CD4-positive, alpha-beta T cell treated with Interleukin-15 for 1 hour (primary cell): Measurements from ENCODE around the gene CPNE2.

ENCODE experiments used
- DNase-seq: peaks from one replicate; pipeline ENCODE4 v3.0.0-alpha.2; 2020

CPNE2 gene

DNA sequence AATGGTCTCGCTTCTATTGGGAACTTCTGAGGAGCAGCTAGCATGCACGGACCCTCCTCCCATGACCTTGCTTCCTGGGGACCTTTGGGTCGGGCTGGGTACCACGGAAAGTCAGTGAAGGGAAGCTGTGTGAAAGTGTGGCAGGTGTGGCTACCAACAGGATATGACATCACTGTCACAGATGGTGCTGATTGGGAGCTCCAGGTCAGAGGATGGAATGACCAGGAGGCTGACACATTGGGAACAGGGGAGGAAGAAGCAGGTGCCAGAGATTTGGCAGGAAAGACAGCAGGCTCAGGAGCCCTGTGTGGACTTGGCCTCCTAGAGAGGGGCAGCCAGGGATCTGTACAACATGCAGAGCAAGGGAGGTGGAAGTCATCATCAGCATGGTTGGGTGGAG lies 34.0 kb downstream of the CPNE2 start:
- DNase-seq, result no peak

DNA sequence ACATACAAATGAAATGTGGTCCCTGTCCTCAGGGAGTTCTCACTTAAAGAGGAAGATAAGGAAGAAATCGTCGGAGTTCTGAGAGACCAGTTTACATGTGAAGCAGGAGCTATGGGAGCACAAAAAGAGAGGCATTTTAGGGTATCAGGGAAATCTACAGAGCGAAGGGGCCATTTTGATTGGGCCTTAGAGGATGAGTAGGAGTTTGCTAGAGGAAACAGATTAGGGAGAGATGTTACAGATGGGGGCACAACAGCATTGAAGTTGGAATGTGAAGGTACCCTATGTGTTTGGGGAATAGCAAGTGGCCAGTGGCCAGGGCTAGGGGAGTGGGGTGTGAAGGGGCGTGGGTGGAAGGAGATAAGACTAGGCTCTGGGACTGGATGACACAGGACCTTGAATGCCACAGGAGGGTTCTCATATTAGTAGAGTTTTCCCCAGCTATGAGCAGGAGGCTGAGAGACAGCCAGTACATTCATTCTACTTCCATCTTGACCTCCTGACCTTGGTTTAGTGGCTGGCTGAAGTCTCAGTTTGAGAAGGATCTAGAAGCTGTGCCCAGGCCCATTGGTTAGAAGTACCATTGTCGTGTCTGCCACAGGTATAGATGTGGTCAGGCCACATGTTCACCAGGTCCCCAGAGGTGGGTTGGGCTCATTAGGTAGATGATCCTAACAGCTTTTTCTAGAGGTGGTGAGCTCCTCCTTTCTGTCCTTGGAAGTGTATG lies 34.8 kb downstream of the CPNE2 start:
- DNase-seq, result no peak

DNA sequence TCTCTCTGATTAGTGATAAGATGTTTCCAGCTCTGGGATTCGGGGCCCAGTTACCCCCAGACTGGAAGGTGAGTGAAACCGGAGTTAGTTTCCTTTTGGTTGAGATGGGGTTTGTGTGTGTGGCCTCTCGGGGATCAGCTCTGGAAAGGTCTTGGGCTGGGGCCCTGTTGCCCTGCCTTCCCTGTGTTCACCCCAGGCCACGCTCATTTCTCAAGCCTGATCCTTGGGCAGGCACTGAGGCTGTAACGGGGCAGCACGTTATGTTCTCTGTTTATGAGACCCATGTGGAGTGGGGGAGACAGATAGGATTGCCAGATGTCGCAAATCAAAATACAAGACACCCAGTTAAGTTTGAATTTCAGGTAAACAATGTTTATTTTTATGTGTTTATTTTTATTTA lies 35.5 kb downstream of the CPNE2 start:
- no peak for DNase-seq

DNA sequence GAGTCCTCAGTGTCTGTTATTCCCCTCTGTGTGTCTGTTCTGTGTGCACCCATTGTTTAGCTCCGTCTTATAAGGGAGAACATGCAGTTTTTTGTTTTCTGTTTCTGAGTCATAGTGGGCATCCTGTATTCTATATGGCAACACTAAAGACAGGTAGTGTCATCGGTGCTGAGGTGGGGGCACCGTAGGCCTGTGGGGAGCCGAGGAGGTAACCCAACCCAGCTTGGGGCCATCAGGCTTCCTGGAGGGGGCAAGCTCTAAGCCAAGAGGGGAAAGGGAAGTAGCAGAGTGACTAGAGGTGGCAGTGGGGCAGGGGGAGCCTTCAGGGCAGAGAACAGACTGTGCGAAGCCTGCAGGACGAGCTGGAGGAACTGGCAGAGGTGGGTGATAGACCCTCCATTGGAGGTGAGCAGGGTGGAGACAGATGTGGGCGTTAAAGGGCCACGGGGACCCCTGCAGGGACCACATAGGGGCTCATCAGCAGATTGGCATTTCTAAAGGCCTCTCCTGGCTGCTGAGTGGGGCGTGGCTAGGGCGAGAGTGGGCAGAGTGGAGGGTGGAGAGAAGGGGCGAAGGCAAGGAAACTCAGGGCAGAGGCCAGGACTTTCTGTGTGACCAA lies 36.5 kb downstream of the CPNE2 start:
- DNase-seq, result peak; percentile 47

DNA sequence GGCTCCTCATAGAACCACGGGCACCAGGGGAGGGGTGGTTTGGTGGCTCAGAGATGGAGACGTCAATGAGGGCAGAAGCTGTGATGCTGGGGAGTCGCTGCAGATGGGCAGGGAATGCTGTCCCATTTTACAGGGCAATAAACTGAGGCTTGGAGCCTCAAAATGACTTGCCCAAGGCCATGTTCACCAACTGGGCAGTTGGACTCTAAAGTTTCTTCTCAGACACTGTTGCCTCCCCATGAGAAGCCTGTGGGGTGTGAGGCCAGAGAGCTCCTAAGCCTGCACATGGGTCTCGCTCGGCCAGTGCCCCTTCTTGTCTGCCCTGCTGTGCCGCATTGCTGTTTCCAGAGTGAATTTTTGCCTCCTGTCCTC lies 38.6 kb downstream of the CPNE2 start:
- DNase-seq, result no peak

DNA sequence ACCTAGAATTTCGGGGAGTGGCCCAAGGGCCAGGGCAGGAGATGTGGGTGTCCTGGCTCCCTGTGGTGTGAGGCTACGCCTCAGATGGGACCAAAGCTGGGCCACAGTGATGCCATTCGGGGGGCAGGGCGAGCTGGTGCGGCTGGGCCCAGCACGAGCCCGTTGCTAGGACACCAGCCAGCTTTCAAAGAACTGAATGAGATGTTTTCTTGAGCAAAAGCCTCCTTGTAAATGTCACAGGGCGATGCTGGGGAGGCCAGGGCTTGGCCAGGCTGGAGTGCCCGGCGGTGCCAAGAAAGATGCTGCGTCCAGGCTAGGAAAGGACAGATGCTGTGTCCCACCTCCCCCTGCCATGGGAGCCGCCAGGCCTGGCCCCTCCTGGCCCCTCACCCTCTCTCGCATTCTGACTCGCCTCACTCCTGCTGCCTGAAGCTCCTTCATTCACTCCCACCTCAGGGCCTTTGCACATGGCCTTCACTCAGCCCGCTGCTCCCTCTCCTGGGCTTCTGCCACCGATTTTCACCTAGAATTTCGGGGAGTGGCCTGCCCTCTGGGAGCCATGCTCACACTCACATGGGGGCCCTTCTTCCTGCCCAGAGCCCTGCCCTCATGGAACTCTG lies 39.1 kb downstream of the CPNE2 start:
- DNase-seq, result peak; percentile 33

DNA sequence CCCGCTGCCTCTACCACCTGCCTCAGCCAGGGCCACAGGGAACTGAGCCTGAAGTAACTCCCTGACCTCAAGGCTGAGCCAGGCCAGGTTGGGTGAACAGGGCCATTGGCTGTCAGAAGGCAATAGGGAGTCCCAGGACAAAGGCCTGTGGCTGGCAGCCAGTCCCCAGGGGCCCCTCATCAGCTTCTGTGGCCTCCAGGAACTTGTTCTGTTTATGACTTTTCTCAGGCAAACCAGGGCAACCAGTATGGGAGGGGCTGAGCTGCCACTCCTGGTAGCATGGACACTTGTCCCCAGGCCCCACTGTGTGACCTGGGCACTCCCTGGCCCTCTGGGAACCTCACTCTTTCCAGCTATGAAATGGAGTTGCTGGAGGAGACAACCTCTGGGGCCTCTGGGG lies 40.1 kb downstream of the CPNE2 start:
- no peak for DNase-seq

DNA sequence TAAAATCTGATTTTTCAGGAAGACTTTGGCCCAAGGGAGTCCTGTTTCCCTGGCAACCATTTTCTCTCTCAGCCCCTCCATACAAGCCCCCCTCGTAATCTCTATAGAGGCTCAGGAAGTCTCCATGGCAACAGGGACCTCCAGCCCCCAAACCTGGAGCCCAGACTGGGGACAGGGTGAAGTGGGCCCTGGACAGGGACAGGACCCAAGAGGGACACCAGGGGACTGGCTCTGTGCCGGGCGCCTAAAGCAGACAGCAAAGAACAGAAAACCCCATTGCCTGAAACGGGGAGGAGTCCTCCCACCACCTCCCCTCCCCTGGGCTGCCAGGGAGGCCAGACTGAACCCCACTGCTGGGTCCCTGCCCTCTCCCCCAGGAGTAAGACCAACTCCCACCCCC lies 40.6 kb downstream of the CPNE2 start:
- DNase-seq, result no peak

DNA sequence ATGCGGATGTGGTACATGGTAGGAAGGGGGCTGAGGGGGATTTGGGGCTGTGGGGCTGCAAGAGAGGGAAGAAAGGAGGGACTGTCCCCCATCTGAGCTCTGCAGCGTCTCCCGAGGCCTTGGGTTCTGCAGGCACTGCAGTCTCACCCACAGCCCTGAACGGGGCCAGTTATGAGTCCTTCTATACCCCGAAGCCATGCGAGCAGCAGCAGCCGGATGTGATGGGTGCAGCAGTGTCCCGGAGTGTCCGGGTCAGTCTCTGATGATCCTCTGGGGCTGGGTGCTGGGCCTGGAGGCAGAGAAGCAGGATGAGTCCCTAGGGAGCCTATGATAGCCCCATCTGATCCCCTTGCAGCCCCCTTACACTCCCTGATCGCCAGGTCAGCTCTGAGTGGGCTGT lies 41.5 kb downstream of the CPNE2 start:
- no peak for DNase-seq

DNA sequence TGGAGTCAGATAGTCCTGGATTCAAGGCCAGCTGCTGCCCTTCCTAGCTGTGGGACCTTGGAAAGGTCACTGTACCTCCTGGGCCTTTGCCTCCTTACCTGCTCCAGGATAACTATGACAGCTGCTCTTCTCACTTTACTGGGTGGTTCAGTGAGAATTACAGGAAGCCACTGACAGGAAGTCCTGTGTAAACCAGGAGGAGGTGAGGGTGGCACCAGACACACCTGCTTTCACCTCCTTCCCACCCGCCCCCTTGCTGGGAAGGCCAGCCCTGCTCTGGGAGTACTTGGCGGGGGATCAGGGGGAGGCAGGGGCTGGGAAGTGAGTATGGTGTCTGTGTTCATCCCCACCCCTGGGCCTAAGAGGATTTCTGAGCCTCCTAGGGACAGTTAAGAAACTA lies 42.6 kb downstream of the CPNE2 start:
- DNase-seq, result peak; percentile 35

DNA sequence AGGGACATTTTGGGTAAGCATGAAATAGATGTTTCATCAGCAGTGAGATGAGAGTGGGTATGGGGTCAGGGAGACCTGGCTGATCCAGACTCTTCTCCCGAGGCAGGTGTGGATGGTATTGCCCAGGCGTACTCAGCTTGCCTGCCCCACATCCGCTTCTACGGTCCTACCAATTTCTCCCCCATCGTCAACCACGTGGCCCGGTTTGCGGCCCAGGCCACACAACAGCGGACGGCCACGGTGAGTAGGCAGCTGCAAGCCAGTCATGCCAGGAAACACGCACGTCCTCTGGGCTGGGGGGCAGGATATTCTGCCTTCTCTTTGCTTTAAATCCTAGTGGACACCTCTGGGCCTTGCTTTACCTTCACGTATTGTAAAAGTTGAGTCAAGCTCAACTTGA lies 44.7 kb downstream of the CPNE2 start:
- DNase-seq, result no peak

DNA sequence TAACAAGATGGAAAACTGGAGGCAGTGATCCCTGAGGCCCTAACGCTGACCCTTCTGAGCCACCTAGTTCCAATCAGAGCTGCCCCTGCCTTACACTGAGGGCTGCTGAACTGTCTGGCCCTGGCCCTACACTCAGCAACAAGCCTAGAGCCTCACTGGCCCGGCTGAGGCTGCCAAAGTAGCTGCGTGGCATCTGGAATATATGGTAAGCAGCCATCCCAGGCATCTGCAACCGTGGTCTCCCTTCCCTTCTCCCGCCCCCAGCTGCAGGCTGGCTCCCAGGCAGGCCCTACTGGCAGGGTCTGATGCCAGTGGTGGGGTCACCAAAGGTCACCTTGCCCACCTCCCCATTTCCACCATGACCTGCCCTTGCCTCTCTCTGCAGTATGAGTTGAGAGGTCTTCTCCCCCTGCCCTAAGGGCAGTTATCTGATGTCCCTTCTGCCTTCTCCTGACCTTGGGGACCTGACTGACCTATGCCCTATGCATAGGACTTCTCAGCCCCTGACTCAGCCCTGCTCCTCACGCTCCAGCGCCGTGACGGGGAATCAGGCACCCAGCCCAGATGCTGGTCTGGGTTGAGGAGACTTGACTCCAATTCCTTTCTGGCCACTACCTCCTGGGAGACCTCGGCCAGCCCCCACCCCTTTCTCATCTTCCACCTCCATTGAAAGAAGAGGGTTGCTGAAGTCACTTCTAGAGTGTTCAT lies 45.3 kb downstream of the CPNE2 start:
- no peak for DNase-seq

DNA sequence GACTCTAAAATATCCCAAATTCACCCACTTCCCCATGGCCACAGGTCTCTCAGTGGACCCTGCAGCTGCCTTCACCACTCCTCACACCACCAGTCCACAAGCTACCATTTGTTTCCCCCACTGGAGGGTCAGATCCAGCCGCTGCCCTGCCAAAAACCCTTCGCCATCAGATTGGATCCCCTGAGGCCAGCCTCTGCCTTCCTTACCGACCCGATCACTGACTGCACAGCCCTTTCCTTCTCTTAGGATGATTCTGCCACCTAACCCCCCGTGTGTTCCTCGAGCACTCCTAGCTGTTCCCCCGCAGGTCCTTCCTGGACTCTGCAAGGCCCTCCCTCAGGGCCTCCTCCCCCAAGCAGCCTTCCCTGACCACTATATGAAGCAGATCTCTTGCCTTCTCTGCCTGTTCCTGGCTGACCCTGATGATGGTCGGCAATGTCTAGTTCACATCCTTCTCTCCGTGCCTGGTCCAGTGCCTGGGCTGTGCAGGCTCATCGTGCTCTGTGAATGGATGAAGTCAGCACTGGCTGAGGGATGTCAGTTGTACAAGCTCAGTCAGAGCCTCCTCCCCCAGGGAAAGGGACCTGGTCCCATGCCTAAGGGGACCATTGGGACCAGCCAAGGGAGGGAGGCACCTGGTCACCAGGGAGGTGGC lies 46.0 kb downstream of the CPNE2 start:
- no peak for DNase-seq

DNA sequence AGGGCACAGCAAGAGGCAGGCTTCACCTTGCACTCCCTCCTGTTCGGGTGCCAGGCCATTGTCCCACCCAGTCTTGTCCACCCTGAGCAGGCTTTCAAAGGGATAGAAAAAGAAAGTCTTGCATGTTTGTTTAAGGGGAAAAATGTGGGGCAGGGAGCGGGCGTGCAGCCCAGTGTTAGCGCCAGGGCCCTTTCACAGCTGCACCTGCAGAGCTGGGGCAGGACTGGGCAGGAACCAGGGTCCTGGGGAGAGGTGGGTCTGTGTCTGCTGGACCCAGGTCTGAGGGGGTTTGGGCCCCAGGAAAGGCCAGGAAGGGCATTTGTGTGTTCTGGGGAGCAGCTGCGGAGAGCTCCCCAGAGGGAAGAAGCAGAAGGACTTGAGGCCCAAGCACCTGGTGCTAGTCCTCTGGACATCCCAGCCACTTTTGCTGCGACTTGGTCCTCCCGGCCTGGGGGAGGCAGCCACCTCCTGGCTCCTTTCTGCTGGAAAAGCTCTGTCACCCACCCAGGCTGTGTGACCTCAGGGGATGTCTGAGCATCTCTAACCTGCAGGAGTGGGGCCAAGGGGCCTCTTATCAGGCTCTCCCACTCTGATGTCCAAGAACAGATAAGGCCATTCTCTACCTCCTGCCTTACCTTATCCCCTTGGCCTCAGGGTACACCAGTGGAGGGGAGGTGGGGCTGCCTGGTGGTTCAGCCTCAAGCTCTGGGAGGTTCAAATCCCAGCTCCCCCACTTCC lies 48.7 kb downstream of the CPNE2 start:
- DNase-seq, result no peak

DNA sequence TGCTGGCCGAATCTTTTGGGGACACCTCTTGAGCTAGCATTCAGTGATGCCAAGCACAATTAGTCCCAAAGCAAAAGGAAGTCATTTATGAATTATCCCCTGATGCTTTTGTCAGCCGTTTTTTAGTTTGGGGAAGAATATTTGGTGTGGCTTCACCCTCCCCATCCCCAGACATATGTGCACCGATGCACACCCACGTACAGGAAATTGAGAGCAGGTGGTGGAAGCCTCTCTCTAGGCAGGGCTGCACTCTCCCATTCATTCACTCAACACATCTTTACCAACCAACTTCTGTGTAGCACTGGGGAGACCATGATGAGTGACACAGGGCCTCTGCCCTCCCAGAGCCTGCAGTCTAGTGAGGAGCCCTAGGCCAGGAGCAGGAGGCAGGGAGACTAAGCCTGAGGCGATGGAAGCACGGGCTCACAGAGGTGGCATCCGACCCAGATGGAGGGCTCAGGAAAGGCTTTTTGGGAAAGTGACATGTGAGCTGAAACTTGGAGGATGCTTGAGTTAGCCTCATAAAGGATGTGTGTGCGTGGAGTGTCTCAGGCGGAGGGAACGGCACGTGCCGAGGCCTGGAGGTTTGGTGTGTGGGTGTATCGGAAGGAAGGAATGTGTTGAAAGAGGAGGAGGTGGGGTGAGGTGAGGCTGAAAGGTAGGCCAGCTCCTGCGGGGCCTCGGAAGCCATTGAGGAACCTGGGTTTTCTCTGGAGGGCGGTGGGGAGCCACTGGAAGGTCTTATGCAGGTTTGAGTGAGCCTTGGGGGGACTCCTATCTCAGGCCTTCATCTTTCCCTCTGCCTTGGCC lies 49.6 kb downstream of the CPNE2 start:
- no peak for DNase-seq

DNA sequence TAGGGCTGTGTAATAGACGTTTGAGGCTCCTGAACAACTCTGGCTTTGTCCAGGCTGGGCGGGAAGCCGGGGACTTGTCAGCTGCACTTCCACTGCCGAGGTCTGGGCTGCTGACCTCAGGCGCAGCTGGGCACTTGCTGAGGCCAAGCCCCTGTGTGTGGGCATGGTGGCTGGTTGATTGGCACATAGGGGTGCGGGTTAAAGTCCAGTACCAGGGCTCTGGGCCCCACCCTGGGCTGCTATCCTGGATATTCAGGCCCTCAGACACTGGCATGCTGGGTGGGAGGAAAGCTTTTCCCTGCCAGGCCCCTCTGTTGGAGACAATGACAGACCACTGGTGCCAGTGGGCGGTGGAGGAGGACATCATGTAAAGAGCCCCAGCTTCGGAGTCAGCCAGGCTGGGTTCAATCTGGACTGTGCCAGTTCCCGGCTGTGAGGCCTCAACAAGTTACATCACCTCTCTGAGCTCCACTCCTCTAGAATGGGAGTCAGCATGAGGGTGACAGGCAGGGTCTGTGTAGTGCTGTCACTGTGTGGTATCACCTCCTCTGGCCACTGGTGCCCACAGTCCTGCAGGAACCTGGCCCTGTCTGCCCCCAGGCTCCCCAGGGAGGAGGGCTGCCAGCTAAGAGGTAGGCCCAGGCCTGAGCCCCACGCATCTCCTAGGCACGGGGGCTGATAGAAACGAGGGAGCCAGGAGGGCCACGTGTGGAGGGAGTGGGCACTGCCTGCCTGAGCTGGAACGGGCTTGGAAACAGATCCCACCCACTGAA lies 51.0 kb downstream of the CPNE2 start:
- DNase-seq, result no peak

DNA sequence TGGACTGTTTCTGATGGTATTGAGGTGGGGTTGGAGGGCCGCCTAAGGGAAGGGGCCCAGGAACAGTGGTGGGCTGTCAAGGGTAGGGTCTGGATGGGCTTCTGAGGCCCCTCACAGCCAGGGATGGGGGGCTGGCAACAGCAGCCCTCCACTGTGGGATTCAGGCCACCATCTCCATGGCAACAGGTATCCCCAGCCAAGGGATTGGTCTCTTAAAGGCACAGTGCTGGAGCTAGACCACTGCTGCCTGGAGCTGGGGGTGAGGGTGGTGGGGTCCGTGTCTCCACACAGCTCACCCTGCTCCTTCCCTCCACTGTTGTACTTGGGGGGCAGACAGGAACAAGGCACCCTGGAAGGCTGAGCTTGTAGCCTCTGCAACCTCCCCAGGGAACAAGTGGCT lies 51.6 kb downstream of the CPNE2 start:
- no peak for DNase-seq

DNA sequence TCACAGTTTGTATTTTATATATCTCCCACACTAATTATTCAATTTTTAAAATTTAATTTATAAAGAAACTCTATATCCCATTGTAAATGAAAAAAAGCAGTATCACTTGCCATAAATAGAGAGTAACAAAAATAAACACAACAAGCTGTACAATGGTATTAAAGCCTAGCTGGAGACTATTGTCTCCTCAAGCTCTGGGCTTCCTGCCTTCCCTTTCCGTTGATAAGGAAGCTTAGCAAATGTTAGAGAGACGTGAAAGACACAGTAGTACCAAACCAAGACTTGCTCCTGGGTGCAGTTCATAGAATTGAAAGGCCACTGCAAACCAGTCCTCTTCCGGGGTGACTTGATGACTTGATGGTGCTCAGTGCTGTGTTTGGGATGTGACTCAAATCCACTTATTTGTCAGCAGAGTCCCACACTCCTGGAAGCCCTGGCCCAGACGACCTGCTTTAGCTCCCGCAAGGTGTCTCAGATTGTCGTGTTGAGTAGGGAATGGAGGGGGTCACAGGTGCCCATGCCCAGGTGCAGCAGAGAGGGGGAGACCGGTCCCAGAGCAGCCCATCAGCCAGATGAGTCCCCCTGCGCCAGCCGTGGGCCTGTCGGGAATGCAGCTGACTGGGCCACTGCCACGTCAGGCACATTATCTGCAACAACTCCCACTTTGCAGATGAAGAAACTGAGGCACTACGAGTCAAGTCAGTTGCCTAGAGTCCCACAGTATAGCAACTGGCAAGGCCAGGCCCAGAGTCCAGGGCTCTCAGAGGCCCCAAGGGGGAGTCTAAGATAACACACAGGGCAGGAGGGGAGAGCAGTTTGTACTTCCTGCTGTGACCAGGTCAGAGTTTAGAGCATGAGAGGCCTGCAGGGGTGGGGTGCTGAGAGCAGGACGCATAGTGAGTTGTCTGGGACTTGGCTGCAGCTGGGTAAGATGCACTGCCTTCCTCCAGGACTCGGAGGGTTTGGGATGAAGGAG lies 53.0 kb downstream of the CPNE2 start:
- DNase-seq, result no peak

DNA sequence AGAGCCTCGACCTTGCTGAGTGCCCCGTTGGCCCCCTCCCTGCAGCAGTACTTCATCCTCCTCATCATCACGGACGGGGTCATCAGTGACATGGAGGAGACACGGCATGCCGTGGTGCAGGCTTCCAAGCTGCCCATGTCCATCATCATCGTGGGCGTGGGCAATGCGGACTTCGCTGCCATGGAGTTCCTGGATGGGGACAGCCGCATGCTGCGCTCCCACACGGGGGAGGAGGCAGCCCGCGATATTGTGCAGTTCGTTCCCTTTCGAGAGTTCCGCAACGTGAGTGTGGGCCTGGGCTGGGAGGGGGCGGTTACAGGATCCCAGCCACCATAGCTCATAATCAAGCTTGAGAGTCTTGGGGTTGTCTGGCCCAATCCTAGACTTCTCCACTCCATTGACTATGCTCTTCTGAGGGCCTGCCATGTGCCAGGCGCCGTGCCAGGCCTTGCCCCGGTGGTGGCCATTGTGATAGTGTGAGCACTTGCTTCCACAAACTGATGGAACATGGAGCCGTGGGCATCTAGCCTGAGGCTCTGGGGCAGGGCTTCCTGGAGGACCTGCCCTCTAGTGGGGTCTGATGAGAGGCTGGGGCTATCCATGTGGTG lies 53.8 kb downstream of the CPNE2 start:
- DNase-seq, result no peak
